GM21381 (cell line): ENCODE data around the gene PPP2R2C.

ENCODE experiments used
- ATAC-seq: cut with Tn5 transposase; IDR thresholded peaks from one replicate; pipeline ENCODE4 v1.9.1; 2021; ENCODE audit warnings: mild to moderate bottlenecking, moderate library complexity; ENCODE audit not compliant: unreplicated experiment

PPP2R2C gene

GRCh38 chr4:6449746-6450369 is 22.6 kb downstream of the PPP2R2C start:
- no peak for ATAC-seq

- no peak for ATAC-seq
These were observed 23.1 kb downstream of the PPP2R2C start for GRCh38 chr4:6449335-6449734.

- ATAC-seq = no peak
These were observed 23.8 kb downstream of the PPP2R2C start for GRCh38 chr4:6448476-6449170.

GRCh38 chr4:6447672-6448171 is 24.7 kb downstream of the PPP2R2C start:
- no peak for ATAC-seq

- ATAC-seq = no peak
These were observed 25.6 kb downstream of the PPP2R2C start for GRCh38 chr4:6446538-6447451.

- ATAC-seq = no peak
These were observed 26.3 kb downstream of the PPP2R2C start for GRCh38 chr4:6446130-6446482.

GRCh38 chr4:6445403-6446129 is 26.8 kb downstream of the PPP2R2C start:
- no peak for ATAC-seq

- ATAC-seq = no peak
These were observed 27.8 kb downstream of the PPP2R2C start for GRCh38 chr4:6444582-6444981.

GRCh38 chr4:6443035-6444023 is 29.1 kb downstream of the PPP2R2C start:
- ATAC-seq = no peak

GRCh38 chr4:6442555-6442954 is 29.9 kb downstream of the PPP2R2C start:
- ATAC-seq = no peak

GRCh38 chr4:6441758-6442157 is 30.7 kb downstream of the PPP2R2C start:
- no peak for ATAC-seq

- ATAC-seq = no peak
These were observed 31.2 kb downstream of the PPP2R2C start for GRCh38 chr4:6441202-6441582.

- ATAC-seq = no peak
These were observed 31.8 kb downstream of the PPP2R2C start for GRCh38 chr4:6440506-6441201.

- no peak for ATAC-seq
These were observed 33.2 kb downstream of the PPP2R2C start for GRCh38 chr4:6439120-6439762.

- ATAC-seq = no peak
These were observed 34.6 kb downstream of the PPP2R2C start for GRCh38 chr4:6437826-6438238.

GRCh38 chr4:6435010-6435409 is 37.4 kb downstream of the PPP2R2C start:
- no peak for ATAC-seq

GRCh38 chr4:6430927-6431326 is 41.5 kb downstream of the PPP2R2C start:
- no peak for ATAC-seq

- no peak for ATAC-seq
These were observed 44.8 kb downstream of the PPP2R2C start for GRCh38 chr4:6427439-6428090.
